Nephron (organoid): Measurements from ENCODE around the gene SURF1.

Experiments used
- H3K27ac Mint-ChIP-seq, 3 experiments: 2 replicates each; pipeline ENCODE4 v1.8.0; 2020; ENCODE audit warnings: mixed read lengths in 3 of 3, mild to moderate bottlenecking in 2 of 3, moderate library complexity in 1 of 3
- H3K27me3 Mint-ChIP-seq: 2 replicates; pipeline ENCODE4 v1.8.0; 2021; ENCODE audit warnings: low read depth, mild to moderate bottlenecking, moderate library complexity, mixed read lengths
- H3K36me3 Mint-ChIP-seq: 2 replicates; pipeline ENCODE4 v1.8.0; 2020; ENCODE audit warnings: low read depth, mixed read lengths
- H3K4me1 Mint-ChIP-seq: 2 replicates; pipeline ENCODE4 v1.8.0; 2020; ENCODE audit warnings: mixed read lengths
- H3K4me3 Mint-ChIP-seq, 3 experiments: 2 replicates each; pipeline ENCODE4 v1.8.0; 2020; ENCODE audit warnings: mild to moderate bottlenecking in 3 of 3, mixed read lengths in 3 of 3, moderate library complexity in 2 of 3
- H3K9me3 Mint-ChIP-seq: 2 replicates; pipeline ENCODE4 v1.8.0; 2020; ENCODE audit warnings: mixed read lengths
- CTCF ChIP-seq, 3 experiments: fragments of 200-600 bp; sonication (generic); IDR thresholded peaks; one replicate each; pipeline ENCODE4 v1.5.0; 2021; ENCODE audit warnings: antibody characterized with exemption in 3 of 3; ENCODE audit not compliant: unreplicated experiment in 3 of 3

SURF1 gene

GRCh38 chr9:133333566-133333965 lies 22.7 kb downstream of the SURF1 start:
- Mint-ChIP-seq H3K27me3 (no peaks in the 10 kb centered on the region), H3K27ac (no peak overlapping the region), H3K36me3 (peaks cover 46% of the 10 kb centered on the region), H3K4me3 (peak overlapping the region; percentile 31 to 60 (median 48)), H3K4me1 (peaks cover 14% of the 10 kb centered on the region), H3K9me3 (no peaks in the 10 kb centered on the region)
- TF ChIP-seq CTCF (IDR thresholded peaks at IDR 0.05; ENCODE audit: unreplicated experiment in 3 of 3) = no peak

DNA sequence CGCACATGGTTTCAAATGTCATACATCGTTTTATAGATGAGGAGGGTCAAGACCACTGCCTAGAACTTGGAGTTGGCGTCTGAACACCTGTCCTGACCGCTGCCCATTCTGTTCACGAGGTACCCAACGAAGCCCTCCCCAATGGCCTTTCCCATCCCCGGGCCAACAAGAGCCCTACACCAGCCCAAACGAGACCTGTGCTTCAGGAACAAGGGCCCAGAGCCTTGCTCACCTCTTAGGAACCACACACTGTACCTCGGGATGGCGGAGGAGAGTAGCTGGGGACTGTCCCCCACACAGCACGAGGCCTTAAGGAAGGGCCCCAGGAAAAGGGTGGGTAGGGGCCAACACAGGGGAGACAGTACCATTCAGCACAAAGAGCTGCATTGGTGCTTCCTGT lies 23.3 kb downstream of the SURF1 start:
- Mint-ChIP-seq H3K27me3 (no peaks in the 10 kb centered on the region), H3K27ac (no peak overlapping the region), H3K9me3 (no peaks in the 10 kb centered on the region), H3K4me3 (peak overlapping the region; percentile 31 to 48 (median 39)), H3K36me3 (peaks cover 49% of the 10 kb centered on the region), H3K4me1 (peaks cover 14% of the 10 kb centered on the region)
- TF ChIP-seq CTCF (IDR thresholded peaks at IDR 0.05; ENCODE audit: unreplicated experiment in 3 of 3) = no peak

GRCh38 chr9:133332381-133332730 lies 23.9 kb downstream of the SURF1 start:
- no peaks in the 10 kb centered on the region for H3K9me3 Mint-ChIP-seq
- peak overlapping the region in 2 of 3 experiments; percentile 19 to 22 for H3K4me3 Mint-ChIP-seq
- peaks cover 14% of the 10 kb centered on the region for H3K4me1 Mint-ChIP-seq
- no peaks in the 10 kb centered on the region for H3K27me3 Mint-ChIP-seq
- H3K27ac Mint-ChIP-seq = no peak overlapping the region
- no peak for TF ChIP-seq CTCF (IDR thresholded peaks at IDR 0.05; ENCODE audit: unreplicated experiment in 3 of 3)
- H3K36me3 Mint-ChIP-seq = peaks cover 55% of the 10 kb centered on the region

GRCh38 chr9:133331641-133332380 lies 24.5 kb downstream of the SURF1 start:
- H3K36me3 Mint-ChIP-seq = peaks cover 56% of the 10 kb centered on the region
- peaks cover 14% of the 10 kb centered on the region for H3K4me1 Mint-ChIP-seq
- no peaks in the 10 kb centered on the region for H3K27me3 Mint-ChIP-seq
- H3K4me3 Mint-ChIP-seq = peak overlapping the region in 2 of 3 experiments; percentile 19 to 22
- H3K27ac Mint-ChIP-seq = no peak overlapping the region
- no peaks in the 10 kb centered on the region for H3K9me3 Mint-ChIP-seq
- no peak for TF ChIP-seq CTCF (IDR thresholded peaks at IDR 0.05; ENCODE audit: unreplicated experiment in 3 of 3)

DNA sequence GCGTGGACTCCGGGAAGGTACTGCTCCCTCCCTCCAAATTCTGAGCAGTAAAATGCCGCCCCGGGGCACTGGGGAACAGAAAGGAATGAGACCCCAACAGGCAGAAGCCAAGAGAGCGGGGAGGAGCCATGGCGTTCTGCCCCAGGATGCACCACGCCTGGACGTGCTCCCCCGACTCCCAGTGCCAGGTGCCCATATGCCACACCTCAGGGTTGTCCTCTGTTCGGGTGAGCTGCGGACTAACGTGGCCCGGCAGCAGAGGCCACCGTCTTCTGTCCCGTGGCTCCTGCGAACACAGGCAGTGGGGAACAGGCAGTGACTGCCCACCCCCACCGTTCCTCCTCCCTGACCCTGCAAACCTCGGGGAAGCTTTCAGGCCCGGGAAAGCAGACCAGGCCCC lies 25.1 kb downstream of the SURF1 start:
- no peak for TF ChIP-seq CTCF (IDR thresholded peaks at IDR 0.05; ENCODE audit: unreplicated experiment in 3 of 3)
- no peaks in the 10 kb centered on the region for H3K27me3 Mint-ChIP-seq
- no peaks in the 10 kb centered on the region for H3K9me3 Mint-ChIP-seq
- H3K4me1 Mint-ChIP-seq = peaks cover 11% of the 10 kb centered on the region
- H3K36me3 Mint-ChIP-seq = peaks cover 56% of the 10 kb centered on the region
- no peak overlapping the region for H3K27ac Mint-ChIP-seq
- no peak overlapping the region for H3K4me3 Mint-ChIP-seq
